ENCODE results near the gene SCG2. TPM values are rescaled to one million over a fixed set of nuclear protein-coding genes. Genes with fewer than 3 reads are reported as not detected.
A peak's percentile ranks its signal among the peaks of the same experiment; 100 is the strongest.

The SCG2 gene
- total and polyA plus RNA-seq, 12 donors: 0.04 to 0.86 (median 0.18) TPM; not detected in 4

DNA sequence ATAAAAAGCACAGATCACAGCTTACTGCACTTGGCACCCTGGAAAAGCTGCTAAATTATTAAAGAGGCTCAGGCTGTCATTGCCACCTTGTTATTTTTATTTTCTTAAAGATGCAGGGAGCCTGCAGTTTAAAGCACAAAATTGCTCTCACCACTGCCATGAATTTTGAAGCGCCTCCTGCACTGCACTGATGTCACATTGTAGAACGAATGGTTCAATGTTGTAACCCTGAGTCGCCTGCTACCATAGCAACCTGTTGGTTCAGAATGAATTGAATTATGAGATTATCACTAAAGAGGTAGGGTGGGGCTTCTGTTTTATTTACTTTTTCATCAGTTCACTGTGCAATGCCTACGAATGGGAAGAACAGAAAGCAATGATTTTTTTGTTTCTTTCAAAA, 16.5 kb downstream of the SCG2 start:
- Histone ChIP-seq H3K36me3 (no peaks in the 10 kb centered on the region), H3K27me3 (no peaks in the 10 kb centered on the region), H3K9me3 (no peaks in the 10 kb centered on the region), H3K4me1 (peaks cover 0 to 14% (median 3%) of the 10 kb centered on the region in 9 donors), H3K4me3 (no peak overlapping the region), H3K27ac (no peak overlapping the region)
- no peak for DNase-seq
- ATAC-seq: peak in 1 of 8 donors; percentile 35
- TF ChIP-seq, protein P1, sequence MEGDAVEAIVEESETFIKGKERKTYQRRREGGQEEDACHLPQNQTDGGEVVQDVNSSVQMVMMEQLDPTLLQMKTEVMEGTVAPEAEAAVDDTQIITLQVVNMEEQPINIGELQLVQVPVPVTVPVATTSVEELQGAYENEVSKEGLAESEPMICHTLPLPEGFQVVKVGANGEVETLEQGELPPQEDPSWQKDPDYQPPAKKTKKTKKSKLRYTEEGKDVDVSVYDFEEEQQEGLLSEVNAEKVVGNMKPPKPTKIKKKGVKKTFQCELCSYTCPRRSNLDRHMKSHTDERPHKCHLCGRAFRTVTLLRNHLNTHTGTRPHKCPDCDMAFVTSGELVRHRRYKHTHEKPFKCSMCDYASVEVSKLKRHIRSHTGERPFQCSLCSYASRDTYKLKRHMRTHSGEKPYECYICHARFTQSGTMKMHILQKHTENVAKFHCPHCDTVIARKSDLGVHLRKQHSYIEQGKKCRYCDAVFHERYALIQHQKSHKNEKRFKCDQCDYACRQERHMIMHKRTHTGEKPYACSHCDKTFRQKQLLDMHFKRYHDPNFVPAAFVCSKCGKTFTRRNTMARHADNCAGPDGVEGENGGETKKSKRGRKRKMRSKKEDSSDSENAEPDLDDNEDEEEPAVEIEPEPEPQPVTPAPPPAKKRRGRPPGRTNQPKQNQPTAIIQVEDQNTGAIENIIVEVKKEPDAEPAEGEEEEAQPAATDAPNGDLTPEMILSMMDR (IDR thresholded peaks at IDR 0.05): no peak
- WGBS, 2 donors: 61 to 66% methylated on average over 4 of the region's 4 CpGs
- intact Hi-C loops (cut with DNase I): no loop called here

DNA sequence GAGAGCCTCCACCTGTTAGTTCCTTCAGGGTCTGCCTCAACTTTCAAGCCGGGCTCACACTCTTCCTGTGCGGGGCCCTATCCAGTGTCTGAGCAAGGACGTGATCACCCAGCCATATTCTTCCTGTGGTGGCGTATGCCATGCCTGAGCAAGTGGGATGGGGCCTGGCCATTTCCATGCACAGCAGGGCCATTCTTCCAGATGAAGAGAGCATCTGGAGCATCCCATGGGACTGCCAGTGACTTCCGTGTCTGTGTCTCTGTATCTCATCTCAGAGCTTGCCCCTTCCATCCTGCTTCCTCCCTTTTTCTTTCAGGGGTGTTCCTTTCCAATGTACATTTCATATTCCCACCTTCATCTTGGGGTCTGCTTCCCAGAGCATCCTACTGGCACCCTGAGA, 20.2 kb downstream of the SCG2 start:
- Histone ChIP-seq H3K27me3 (no peaks in the 10 kb centered on the region), H3K9me3 (no peaks in the 10 kb centered on the region), H3K4me1 (peaks cover 0 to 14% (median 3%) of the 10 kb centered on the region in 9 donors), H3K27ac (no peak overlapping the region), H3K4me3 (no peak overlapping the region), H3K36me3 (no peaks in the 10 kb centered on the region)
- WGBS, 2 donors: 79% methylated on average over 5 of the region's 5 CpGs
- intact Hi-C loops (cut with DNase I): no loop called here
- DNase-seq (no peak), ATAC-seq (no peak)
- TF ChIP-seq, protein P1 (IDR thresholded peaks at IDR 0.05): no peak

DNA sequence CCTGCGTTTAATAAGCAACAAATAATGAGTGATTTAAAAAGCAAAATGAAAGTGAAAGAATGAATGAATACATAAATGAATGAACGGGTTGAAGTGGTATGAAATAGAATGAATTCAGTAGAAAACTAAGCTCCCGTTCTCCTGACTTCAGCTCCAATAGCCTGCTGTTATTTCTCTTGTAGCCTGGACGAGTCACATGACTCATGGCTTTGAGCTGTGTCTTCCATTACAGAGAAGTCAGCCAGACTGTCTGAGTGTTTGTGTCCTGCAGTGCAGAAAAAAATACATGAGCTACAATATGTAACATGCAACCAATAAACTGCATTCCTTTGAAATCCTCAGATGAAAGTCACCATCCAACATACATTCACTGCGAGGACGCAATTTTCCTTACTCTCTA, 21.2 kb downstream of the SCG2 start:
- intact Hi-C loops (cut with DNase I): no loop called here
- Histone ChIP-seq H3K4me1 (peaks cover 0 to 12% (median 3%) of the 10 kb centered on the region in 9 donors), H3K9me3 (no peaks in the 10 kb centered on the region), H3K27me3 (no peaks in the 10 kb centered on the region), H3K27ac (no peak overlapping the region), H3K36me3 (no peaks in the 10 kb centered on the region), H3K4me3 (peak overlapping the region in 2 of 10 donors; percentile 5 to 21)
- 58 to 61% methylated on average over 6 of the region's 6 CpGs for WGBS, 2 donors
- DNase-seq: no peak
- ATAC-seq: peak in 5 of 8 donors; percentile 46 to 81 (median 48)
- TF ChIP-seq, protein P1 (IDR thresholded peaks at IDR 0.05): no peak

DNA sequence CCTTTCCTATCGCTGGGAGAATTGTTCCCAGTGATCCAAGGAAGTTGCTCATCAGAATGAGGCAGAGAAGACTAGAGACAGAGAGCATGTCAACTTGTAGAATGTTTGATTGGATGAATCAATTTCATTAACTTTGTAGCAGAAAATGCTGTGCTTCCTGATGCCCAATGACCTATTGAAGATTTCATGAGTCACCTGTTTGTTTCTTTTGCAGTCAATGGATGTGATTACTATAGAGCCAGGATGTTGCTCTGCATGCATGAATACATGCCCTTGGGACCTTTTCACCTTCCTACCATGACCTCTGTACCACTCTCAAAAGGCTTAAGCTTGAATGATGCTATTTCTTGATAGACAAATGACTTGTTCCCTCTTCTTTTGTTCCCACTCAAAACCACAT, 23.3 kb downstream of the SCG2 start:
- TF ChIP-seq, protein P1 (IDR thresholded peaks at IDR 0.05): no peak
- ATAC-seq (no peak), DNase-seq (no peak)
- intact Hi-C loops (cut with DNase I): no loop called here
- no peak overlapping the region for H3K27ac ChIP-seq
- peaks cover 0 to 7% (median 3%) of the 10 kb centered on the region in 9 donors for H3K4me1 ChIP-seq
- no peaks in the 10 kb centered on the region for H3K36me3 ChIP-seq
- H3K9me3 ChIP-seq: no peaks in the 10 kb centered on the region
- H3K27me3 ChIP-seq: no peaks in the 10 kb centered on the region
- no peak overlapping the region for H3K4me3 ChIP-seq
- WGBS, 2 donors: 87 to 88% methylated on average over 1 of the region's 1 CpG
